MM.1S (cell line): ENCODE results near the gene YPEL1.
"Not testable (repeated sequence)": the region's sequence is repeated elsewhere in the genome, so short reads cannot be mapped to it uniquely, and the experiment has no call there.

Experiments used
- DNase-seq: peaks from one replicate; pipeline ENCODE4 v3.0.0-alpha.2; 2015
- H2AFZ ChIP-seq: fragments of 300-600 bp; sonication (generic); 2 replicates; pipeline ENCODE4 v1.6.0; 2016; ENCODE audit warnings: antibody characterized with exemption, low read length
- H3F3A ChIP-seq: fragments of 300-600 bp; sonication (generic); 2 replicates; pipeline ENCODE4 v1.6.1; 2016; ENCODE audit warnings: mild to moderate bottlenecking, antibody characterized with exemption, low read length, moderate library complexity, mixed read lengths; ENCODE audit not compliant: insufficient read depth
- H3K27ac ChIP-seq: fragments of 300-600 bp; sonication (generic); 2 replicates; pipeline ENCODE4 v1.5.1; 2016; ENCODE audit warnings: mild to moderate bottlenecking, low read length
- H3K27me3 ChIP-seq: fragments of 300-600 bp; sonication (generic); replicated peaks from 2 replicates; pipeline ENCODE4 v1.6.0; 2016; ENCODE audit warnings: low read length; ENCODE audit not compliant: insufficient read depth
- H3K36me3 ChIP-seq: fragments of 300-600 bp; sonication (generic); replicated peaks from 2 replicates; pipeline ENCODE4 v1.6.1; 2016; ENCODE audit warnings: mild to moderate bottlenecking, low read length, mixed read lengths; ENCODE audit not compliant: insufficient read depth
- H3K4me1 ChIP-seq: fragments of 300-600 bp; sonication (generic); 2 replicates; pipeline ENCODE4 v1.6.1; 2016; ENCODE audit warnings: low read length, mixed read lengths
- H3K4me2 ChIP-seq: fragments of 300-600 bp; sonication (generic); 2 replicates; pipeline ENCODE4 v1.6.0; 2016; ENCODE audit warnings: low read depth, low read length
- H3K4me3 ChIP-seq: fragments of 300-600 bp; sonication (generic); 2 replicates; pipeline ENCODE4 v1.5.1; 2016; ENCODE audit warnings: low read length, mixed read lengths
- H3K79me2 ChIP-seq: fragments of 300-600 bp; sonication (generic); 2 replicates; pipeline ENCODE4 v1.6.1; 2016; ENCODE audit warnings: mixed run types, low read length, mixed read lengths
- H3K9ac ChIP-seq: fragments of 300-600 bp; sonication (generic); 2 replicates; pipeline ENCODE4 v1.6.1; 2016; ENCODE audit warnings: low read length, mixed read lengths
- H3K9me2 ChIP-seq: fragments of 300-600 bp; sonication (generic); replicated peaks from 2 replicates; pipeline ENCODE4 v1.6.1; 2016; ENCODE audit warnings: mild to moderate bottlenecking, low read length, mixed read lengths; ENCODE audit not compliant: insufficient read depth
- H3K9me3 ChIP-seq: fragments of 300-600 bp; sonication (generic); replicated peaks from 2 replicates; pipeline ENCODE4 v1.6.1; 2016; ENCODE audit warnings: mild to moderate bottlenecking, low read length, mixed read lengths; ENCODE audit not compliant: insufficient read depth
- H4K20me1 ChIP-seq: fragments of 300-600 bp; sonication (generic); 2 replicates; pipeline ENCODE4 v1.6.1; 2016; ENCODE audit warnings: mild to moderate bottlenecking, low read length, moderate library complexity, mixed read lengths; ENCODE audit not compliant: insufficient read depth
- CTCF ChIP-seq: fragments of 300-600 bp; sonication (generic); IDR thresholded peaks from 2 replicates; pipeline ENCODE4 v1.5.1; 2016; ENCODE audit warnings: antibody characterized with exemption, low read length, mixed read lengths
- EZH2 ChIP-seq: fragments of 300-600 bp; sonication (generic); optimal IDR thresholded peaks from 2 replicates; pipeline ENCODE3; 2017; ENCODE audit warnings: low read depth, mild to moderate bottlenecking, antibody characterized with exemption, low read length, mixed read lengths
- EZH2phosphoT487 ChIP-seq: fragments of 300-600 bp; sonication (generic); IDR thresholded peaks from 2 replicates; pipeline ENCODE4 v1.6.1; 2018; ENCODE audit warnings: antibody characterized with exemption, low read length

The YPEL1 gene

GRCh38 chr22:21753374-21754111 lies 17.9 kb upstream of the YPEL1 start:
- no peaks in the 10 kb centered on the region for H3K9me2 ChIP-seq
- H3F3A ChIP-seq: no peaks in the 10 kb centered on the region
- H2AFZ ChIP-seq: no peak overlapping the region
- H3K4me3 ChIP-seq: no peak overlapping the region
- no peaks in the 10 kb centered on the region for H3K4me1 ChIP-seq
- TF ChIP-seq CTCF (no peak), EZH2 (no peak), EZH2phosphoT487 (no peak)
- H4K20me1 ChIP-seq: no peaks in the 10 kb centered on the region
- no peaks in the 10 kb centered on the region for H3K27me3 ChIP-seq
- H3K4me2 ChIP-seq: no peak overlapping the region
- no peak overlapping the region for H3K9ac ChIP-seq
- no peak overlapping the region for H3K27ac ChIP-seq
- no peaks in the 10 kb centered on the region for H3K36me3 ChIP-seq
- H3K9me3 ChIP-seq: no peaks in the 10 kb centered on the region
- DNase-seq: no peak
- H3K79me2 ChIP-seq: no peaks in the 10 kb centered on the region

- H3K27ac ChIP-seq: no peak overlapping the region
- no peak for DNase-seq
- no peaks in the 10 kb centered on the region for H3K27me3 ChIP-seq
- no peak overlapping the region for H3K9ac ChIP-seq
- H4K20me1 ChIP-seq: no peaks in the 10 kb centered on the region
- no peaks in the 10 kb centered on the region for H3K36me3 ChIP-seq
- H2AFZ ChIP-seq: no peak overlapping the region
- no peaks in the 10 kb centered on the region for H3K4me1 ChIP-seq
- no peaks in the 10 kb centered on the region for H3F3A ChIP-seq
- TF ChIP-seq EZH2phosphoT487: no peak
- no peak for TF ChIP-seq CTCF
- no peak for TF ChIP-seq EZH2
- no peak overlapping the region for H3K4me3 ChIP-seq
- no peaks in the 10 kb centered on the region for H3K79me2 ChIP-seq
- no peaks in the 10 kb centered on the region for H3K9me3 ChIP-seq
- H3K4me2 ChIP-seq: no peak overlapping the region
- H3K9me2 ChIP-seq: no peaks in the 10 kb centered on the region
These were observed 16.7 kb upstream of the YPEL1 start for GRCh38 chr22:21752276-21752675.

- no peaks in the 10 kb centered on the region for H3K79me2 ChIP-seq
- no peaks in the 10 kb centered on the region for H3F3A ChIP-seq
- DNase-seq: no peak
- no peak overlapping the region for H2AFZ ChIP-seq
- TF ChIP-seq CTCF (no peak), EZH2phosphoT487 (no peak), EZH2 (no peak)
- no peaks in the 10 kb centered on the region for H3K36me3 ChIP-seq
- no peaks in the 10 kb centered on the region for H3K27me3 ChIP-seq
- H4K20me1 ChIP-seq: no peaks in the 10 kb centered on the region
- H3K9me3 ChIP-seq: no peaks in the 10 kb centered on the region
- no peaks in the 10 kb centered on the region for H3K4me1 ChIP-seq
- H3K27ac ChIP-seq: no peak overlapping the region
- no peak overlapping the region for H3K4me2 ChIP-seq
- H3K9me2 ChIP-seq: no peaks in the 10 kb centered on the region
- no peak overlapping the region for H3K4me3 ChIP-seq
- H3K9ac ChIP-seq: no peak overlapping the region
These were observed 10.4 kb upstream of the YPEL1 start for GRCh38 chr22:21745948-21746347.

- H3K36me3 ChIP-seq, H3K4me1 ChIP-seq, H4K20me1 ChIP-seq, H3K9me3 ChIP-seq, DNase-seq, H3K27ac ChIP-seq, H3K27me3 ChIP-seq, H2AFZ ChIP-seq, H3K4me3 ChIP-seq, H3K79me2 ChIP-seq, H3K4me2 ChIP-seq, H3F3A ChIP-seq, H3K9ac ChIP-seq, H3K9me2 ChIP-seq: not testable (repeated sequence)
These were observed 9.3 kb upstream of the YPEL1 start for GRCh38 chr22:21744917-21745316.
